Small intestine (tissue), 7 donors: ENCODE data around the gene MAP3K5. TPM values are rescaled to one million over a fixed set of nuclear protein-coding genes. Genes with fewer than 3 reads are reported as not detected.

ENCODE experiments used
- DNase-seq, 2 donors: peaks; one replicate each; pipeline versions ENCODE4 v3.0.0 to v3.0.0-alpha.2; 2013
- FAIRE-seq: peaks from 2 replicates; lab custom pipeline; 2012; peaks lifted over from hg19 to GRCh38; lab: Jason Lieb, UNC
- H3K27ac ChIP-seq, 3 donors: one replicate each; pipeline ENCODE4 v1.5.1; 2013; ENCODE audit warnings: low read length in 2 of 3, mild to moderate bottlenecking in 2 of 3, control low read depth in 1 of 3, inconsistent platforms in 1 of 3, low read depth in 1 of 3, moderate library complexity in 1 of 3
- H3K27me3 ChIP-seq, 3 donors: one replicate each; pipeline ENCODE4 v1.6.1; 2013; ENCODE audit warnings: low read length in 3 of 3, inconsistent platforms in 1 of 3; ENCODE audit not compliant: control insufficient read depth in 3 of 3, insufficient read depth in 3 of 3
- H3K36me3 ChIP-seq, 3 donors: one replicate each; pipeline ENCODE4 v1.6.1; 2013; ENCODE audit warnings: low read length in 3 of 3, inconsistent platforms in 1 of 3, low read depth in 1 of 3, mild to moderate bottlenecking in 1 of 3, moderate library complexity in 1 of 3; ENCODE audit not compliant: control insufficient read depth in 3 of 3, insufficient read depth in 2 of 3
- H3K4me1 ChIP-seq, 3 donors: one replicate each; pipeline ENCODE4 v1.6.1; 2013; ENCODE audit warnings: low read length in 2 of 3, inconsistent platforms in 1 of 3, low read depth in 1 of 3, mild to moderate bottlenecking in 1 of 3, moderate library complexity in 1 of 3; ENCODE audit not compliant: control insufficient read depth in 3 of 3, insufficient read depth in 2 of 3
- H3K4me3 ChIP-seq, 3 donors: one replicate each; pipeline ENCODE4 v1.5.1; 2013; ENCODE audit warnings: low read length in 3 of 3, control low read depth in 1 of 3, inconsistent platforms in 1 of 3, low read depth in 1 of 3, mild to moderate bottlenecking in 1 of 3, moderate library complexity in 1 of 3
- H3K9me3 ChIP-seq, 2 donors: one replicate each; pipeline ENCODE4 v1.6.1; 2013; ENCODE audit warnings: low read depth in 1 of 2, low read length in 1 of 2; ENCODE audit not compliant: control insufficient read depth in 2 of 2, insufficient read depth in 1 of 2
- WGBS, 3 donors: extraction: QIAGEN DNeasy Blood & Tissue Kit; methylation state at CpG; one replicate each; pipeline ENCODE4 v1.1.7; 2013; 5-methylcytosine and 5-hydroxymethylcytosine counted together
- polyA plus RNA-seq, 4 donors: library from polyadenylated mRNA; stranded (reverse) in 3 of 4; unstranded in 1 of 4; fragments of 200-250 nt in 3 of 4; fragments of 120-200 nt in 1 of 4; gene quantifications; one replicate each; pipeline versions ENCODE4 v1.2.1 to v1.2.3, GENCODE V29; 2013
- donor health status: healthy with polysubstance abuse.
- donor health status: control.
- donor health status: control.
- donor health status: Bipolar disorder and iron deficiency.
- donor health status: healthy.

MAP3K5 gene
- polyA plus RNA-seq, 4 donors: 5.4 to 9.5 (median 7.0) TPM

GRCh38 chr6:136783495-136784270 is 8.6 kb downstream of the MAP3K5 start:
- H3K9me3 ChIP-seq: no peaks in the 10 kb centered on the region
- FAIRE-seq (no peak), DNase-seq (no peak)
- H3K4me3 ChIP-seq: no peak overlapping the region
- peaks cover 0 to 12% (median 0%) of the 10 kb centered on the region in 3 donors for H3K36me3 ChIP-seq
- WGBS, 3 donors: 72 to 83% (median 78%) methylated on average over 9 of the region's 9 CpGs
- peaks cover 7 to 9% (median 9%) of the 10 kb centered on the region in 3 donors for H3K4me1 ChIP-seq
- H3K27ac ChIP-seq: peak overlapping the region in 1 of 3 donors; percentile 24
- H3K27me3 ChIP-seq: no peaks in the 10 kb centered on the region

GRCh38 chr6:136783021-136783420 is 9.3 kb downstream of the MAP3K5 start:
- peaks cover 7 to 9% (median 7%) of the 10 kb centered on the region in 3 donors for H3K4me1 ChIP-seq
- 96 to 99% (median 98%) methylated on average over 6 of the region's 6 CpGs for WGBS, 3 donors
- H3K9me3 ChIP-seq: no peaks in the 10 kb centered on the region
- DNase-seq (no peak), FAIRE-seq (no peak)
- no peak overlapping the region for H3K27ac ChIP-seq
- H3K4me3 ChIP-seq: no peak overlapping the region
- H3K36me3 ChIP-seq: peaks cover 0 to 12% (median 0%) of the 10 kb centered on the region in 3 donors
- H3K27me3 ChIP-seq: no peaks in the 10 kb centered on the region

- 33 to 57% (median 50%) methylated on average over 1 of the region's 1 CpG for WGBS, 3 donors
Measured at GRCh38 chr6:136782021-136782770, 10.1 kb downstream of the MAP3K5 start.

GRCh38 chr6:136780972-136781371 is 11.3 kb downstream of the MAP3K5 start:
- no peak overlapping the region for H3K4me3 ChIP-seq
- no peak overlapping the region for H3K27ac ChIP-seq
- no peaks in the 10 kb centered on the region for H3K27me3 ChIP-seq
- 90 to 99% (median 99%) methylated on average over 3 of the region's 3 CpGs for WGBS, 3 donors
- H3K36me3 ChIP-seq: peaks cover 0 to 12% (median 0%) of the 10 kb centered on the region in 3 donors
- FAIRE-seq: no peak
- H3K4me1 ChIP-seq: peaks cover 0 to 9% (median 5%) of the 10 kb centered on the region in 3 donors
- H3K9me3 ChIP-seq: no peaks in the 10 kb centered on the region
- DNase-seq: no peak

More at GRCh38 chr6:136782021-136782770, 10.1 kb downstream of the MAP3K5 start:
- no peaks in the 10 kb centered on the region for H3K9me3 ChIP-seq
- no peaks in the 10 kb centered on the region for H3K27me3 ChIP-seq
- no peak overlapping the region for H3K4me3 ChIP-seq
- H3K36me3 ChIP-seq: peaks cover 0 to 12% (median 0%) of the 10 kb centered on the region in 3 donors
- DNase-seq (peak in 1 of 2 donors; percentile 41), FAIRE-seq (no peak)
- H3K27ac ChIP-seq: no peak overlapping the region
- H3K4me1 ChIP-seq: peaks cover 1 to 9% (median 5%) of the 10 kb centered on the region in 3 donors

GRCh38 chr6:136779682-136780081 is 12.6 kb downstream of the MAP3K5 start:
- FAIRE-seq (no peak), DNase-seq (no peak)
- 36 to 54% (median 52%) methylated on average over 1 of the region's 1 CpG for WGBS, 3 donors
- Histone ChIP-seq H3K9me3 (no peaks in the 10 kb centered on the region), H3K27me3 (no peaks in the 10 kb centered on the region), H3K27ac (peak overlapping the region in 1 of 3 donors; percentile 1), H3K4me3 (no peak overlapping the region), H3K36me3 (peaks cover 0 to 9% (median 0%) of the 10 kb centered on the region in 3 donors), H3K4me1 (peaks cover 0 to 9% (median 7%) of the 10 kb centered on the region in 3 donors)

GRCh38 chr6:136777651-136778050 is 14.6 kb downstream of the MAP3K5 start:
- 89 to 93% (median 92%) methylated on average over 3 of the region's 3 CpGs for WGBS, 3 donors
- FAIRE-seq (no peak), DNase-seq (no peak)
- Histone ChIP-seq H3K27ac (no peak overlapping the region), H3K9me3 (no peaks in the 10 kb centered on the region), H3K27me3 (no peaks in the 10 kb centered on the region), H3K4me3 (no peak overlapping the region), H3K4me1 (peaks cover 5 to 15% (median 7%) of the 10 kb centered on the region in 3 donors), H3K36me3 (no peaks in the 10 kb centered on the region)

- Histone ChIP-seq H3K27me3 (no peaks in the 10 kb centered on the region), H3K27ac (no peak overlapping the region), H3K4me1 (peaks cover 5 to 14% (median 7%) of the 10 kb centered on the region in 3 donors), H3K4me3 (no peak overlapping the region), H3K36me3 (no peaks in the 10 kb centered on the region), H3K9me3 (no peaks in the 10 kb centered on the region)
- 95 to 98% (median 96%) methylated on average over 2 of the region's 2 CpGs for WGBS, 3 donors
- FAIRE-seq: no peak
- DNase-seq: no peak
Measured at GRCh38 chr6:136775548-136775947, 16.7 kb downstream of the MAP3K5 start.

- Histone ChIP-seq H3K9me3 (no peaks in the 10 kb centered on the region), H3K4me1 (peaks cover 5 to 14% (median 7%) of the 10 kb centered on the region in 3 donors), H3K36me3 (no peaks in the 10 kb centered on the region), H3K27ac (no peak overlapping the region), H3K27me3 (no peaks in the 10 kb centered on the region), H3K4me3 (no peak overlapping the region)
- WGBS, 3 donors: 78 to 92% (median 88%) methylated on average over 3 of the region's 3 CpGs
- FAIRE-seq (no peak), DNase-seq (no peak)
Measured at GRCh38 chr6:136775081-136775480, 17.2 kb downstream of the MAP3K5 start.
